HCT116 (cell line): ENCODE data around the gene FRMPD4.

Experiments used
- EZH2 ChIP-seq: fragments of 200-600 bp; sonication (generic); IDR thresholded peaks from 2 replicates; pipeline ENCODE4 v1.6.1; 2017; ENCODE audit warnings: antibody characterized with exemption, mixed run types
- EZH2phosphoT487 ChIP-seq: fragments of 200-600 bp; IDR thresholded peaks from 2 replicates; pipeline ENCODE4 v1.6.1; 2018; ENCODE audit warnings: antibody characterized with exemption, borderline replicate concordance
- FOSL1 ChIP-seq: IDR thresholded peaks from 2 replicates; pipeline ENCODE4 v1.6.1; 2012; ENCODE audit warnings: low read depth
- JUND ChIP-seq: IDR thresholded peaks from 2 replicates; pipeline ENCODE4 v1.6.1; 2012
- POLR2A ChIP-seq: IDR thresholded peaks from 2 replicates; pipeline ENCODE4 v1.7.0; 2011; ENCODE audit warnings: borderline replicate concordance; ENCODE audit not compliant: insufficient read depth, insufficient read length; ENCODE audit errors: extremely low read depth
- POLR2AphosphoS5 ChIP-seq: IDR thresholded peaks from 2 replicates; pipeline ENCODE4 v1.6.1; 2011; ENCODE audit warnings: mild to moderate bottlenecking, low read depth, low read length, moderate library complexity
- RAD21 ChIP-seq: IDR thresholded peaks from 2 replicates; pipeline ENCODE4 v1.6.1; 2012; ENCODE audit warnings: low read depth, mild to moderate bottlenecking
- TF ChIP-seq, protein P1 (sequence below), 3 experiments: fragments of 200-600 bp in 1 of 3; sonication (generic) in 1 of 3; IDR thresholded peaks in 2 of 3; conservative IDR thresholded peaks in 1 of 3; 2 replicates each; pipeline ENCODE4 v1.5.1; 2012 to 2017; ENCODE audit warnings: low read depth in 2 of 3, low read length in 2 of 3, antibody characterized with exemption in 1 of 3, borderline replicate concordance in 1 of 3, control low read depth in 1 of 3, mild to moderate bottlenecking in 1 of 3, mixed read lengths in 1 of 3, mixed run types in 1 of 3, moderate library complexity in 1 of 3; ENCODE audit not compliant: insufficient read depth in 1 of 3

GRCh38 chrX:12460929-12461328 is 322.7 kb downstream of the FRMPD4 start:
- TF ChIP-seq, protein P1, sequence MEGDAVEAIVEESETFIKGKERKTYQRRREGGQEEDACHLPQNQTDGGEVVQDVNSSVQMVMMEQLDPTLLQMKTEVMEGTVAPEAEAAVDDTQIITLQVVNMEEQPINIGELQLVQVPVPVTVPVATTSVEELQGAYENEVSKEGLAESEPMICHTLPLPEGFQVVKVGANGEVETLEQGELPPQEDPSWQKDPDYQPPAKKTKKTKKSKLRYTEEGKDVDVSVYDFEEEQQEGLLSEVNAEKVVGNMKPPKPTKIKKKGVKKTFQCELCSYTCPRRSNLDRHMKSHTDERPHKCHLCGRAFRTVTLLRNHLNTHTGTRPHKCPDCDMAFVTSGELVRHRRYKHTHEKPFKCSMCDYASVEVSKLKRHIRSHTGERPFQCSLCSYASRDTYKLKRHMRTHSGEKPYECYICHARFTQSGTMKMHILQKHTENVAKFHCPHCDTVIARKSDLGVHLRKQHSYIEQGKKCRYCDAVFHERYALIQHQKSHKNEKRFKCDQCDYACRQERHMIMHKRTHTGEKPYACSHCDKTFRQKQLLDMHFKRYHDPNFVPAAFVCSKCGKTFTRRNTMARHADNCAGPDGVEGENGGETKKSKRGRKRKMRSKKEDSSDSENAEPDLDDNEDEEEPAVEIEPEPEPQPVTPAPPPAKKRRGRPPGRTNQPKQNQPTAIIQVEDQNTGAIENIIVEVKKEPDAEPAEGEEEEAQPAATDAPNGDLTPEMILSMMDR (IDR thresholded peaks at IDR 0.05 in 2 of 3, conservative IDR thresholded peaks at IDR 0.05 in 1 of 3; ENCODE audit: borderline replicate concordance in 1 of 3, insufficient read depth in 1 of 3, low read depth in 2 of 3, low read length in 2 of 3), result no peak
- TF ChIP-seq JUND (no peak), EZH2 (no peak), POLR2A (no peak), EZH2phosphoT487 (no peak), POLR2AphosphoS5 (no peak), FOSL1 (no peak), RAD21 (no peak)
